Hepatocyte (in vitro differentiated cells): Measurements from ENCODE around the gene SLC1A5.

Experiments used
- EZH2phosphoT487 ChIP-seq: fragments of 200-600 bp; sonication (generic); IDR thresholded peaks from one replicate; pipeline ENCODE4 v1.6.1; 2018; ENCODE audit warnings: antibody characterized with exemption, mild to moderate bottlenecking, low read depth, moderate library complexity; ENCODE audit not compliant: unreplicated experiment, severe bottlenecking
- TF ChIP-seq, protein P1 (sequence below): fragments of 200-600 bp; sonication (generic); IDR thresholded peaks from 2 replicates; pipeline ENCODE4 v1.5.1; 2016; ENCODE audit warnings: antibody characterized with exemption, mild to moderate bottlenecking; ENCODE audit not compliant: poor library complexity

- TF ChIP-seq, protein P1, sequence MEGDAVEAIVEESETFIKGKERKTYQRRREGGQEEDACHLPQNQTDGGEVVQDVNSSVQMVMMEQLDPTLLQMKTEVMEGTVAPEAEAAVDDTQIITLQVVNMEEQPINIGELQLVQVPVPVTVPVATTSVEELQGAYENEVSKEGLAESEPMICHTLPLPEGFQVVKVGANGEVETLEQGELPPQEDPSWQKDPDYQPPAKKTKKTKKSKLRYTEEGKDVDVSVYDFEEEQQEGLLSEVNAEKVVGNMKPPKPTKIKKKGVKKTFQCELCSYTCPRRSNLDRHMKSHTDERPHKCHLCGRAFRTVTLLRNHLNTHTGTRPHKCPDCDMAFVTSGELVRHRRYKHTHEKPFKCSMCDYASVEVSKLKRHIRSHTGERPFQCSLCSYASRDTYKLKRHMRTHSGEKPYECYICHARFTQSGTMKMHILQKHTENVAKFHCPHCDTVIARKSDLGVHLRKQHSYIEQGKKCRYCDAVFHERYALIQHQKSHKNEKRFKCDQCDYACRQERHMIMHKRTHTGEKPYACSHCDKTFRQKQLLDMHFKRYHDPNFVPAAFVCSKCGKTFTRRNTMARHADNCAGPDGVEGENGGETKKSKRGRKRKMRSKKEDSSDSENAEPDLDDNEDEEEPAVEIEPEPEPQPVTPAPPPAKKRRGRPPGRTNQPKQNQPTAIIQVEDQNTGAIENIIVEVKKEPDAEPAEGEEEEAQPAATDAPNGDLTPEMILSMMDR: no peak
- no peak for TF ChIP-seq EZH2phosphoT487
Measured at GRCh38 chr19:46828484-46828883, 40.1 kb upstream of the SLC1A5 start.
